B cell (primary cell): ENCODE measurements around the gene LBH.

ENCODE experiments used
- CTCF ChIP-seq: fragments of 200-600 bp; IDR thresholded peaks from one replicate; pipeline ENCODE4 v1.8.0; 2022; ENCODE audit warnings: antibody characterized with exemption, mild to moderate bottlenecking
- EZH2 ChIP-seq: IDR thresholded peaks from 2 replicates; pipeline ENCODE4 v1.6.1; 2012; ENCODE audit warnings: borderline replicate concordance, low read depth, mild to moderate bottlenecking, moderate library complexity, low read length; ENCODE audit not compliant: insufficient read depth, poor library complexity, severe bottlenecking

- no peak for TF ChIP-seq CTCF
- TF ChIP-seq EZH2: no peak
Measured at GRCh38 chr2:30296496-30296895, 65.2 kb downstream of the LBH start.
